Thoracic aorta (tissue), 2 donors: Measurements from ENCODE around the gene GNAT3. TPM values are rescaled to one million over a fixed set of nuclear protein-coding genes. Genes with fewer than 3 reads are reported as not detected.

Source experiments
- ATAC-seq: fragments of 150-250 bp; one replicate; pipeline ENCODE4 v1.8.0; 2017; ENCODE audit warnings: low read depth; ENCODE audit not compliant: insufficient number of reproducible peaks, low FRiP score
- DNase-seq: peaks from one replicate; pipeline ENCODE4 v3.0.0-alpha.2; 2020; ENCODE audit warnings: low spot score
- H3K27ac ChIP-seq, 2 donors: fragments of 200-600 bp; sonication (generic); 1 replicate in 1 of 2; 2 replicates in 1 of 2; pipeline ENCODE4 v1.5.1; 2016; ENCODE audit warnings: mild to moderate bottlenecking in 2 of 2, moderate library complexity in 2 of 2
- H3K27me3 ChIP-seq: fragments of 200-600 bp; sonication (generic); replicated peaks from 2 replicates; pipeline ENCODE4 v1.6.0; 2016; ENCODE audit warnings: mild to moderate bottlenecking; ENCODE audit not compliant: insufficient read depth
- H3K36me3 ChIP-seq: fragments of 200-600 bp; sonication (generic); one replicate; pipeline ENCODE4 v1.5.1; 2016
- H3K4me1 ChIP-seq, 2 donors: fragments of 200-600 bp; sonication (generic); 1 replicate in 1 of 2; 2 replicates in 1 of 2; pipeline versions ENCODE4 v1.5.1 to v1.6.0; 2016; ENCODE audit warnings: low read depth in 2 of 2, mild to moderate bottlenecking in 1 of 2; ENCODE audit not compliant: control insufficient read depth in 1 of 2
- H3K4me3 ChIP-seq: fragments of 200-600 bp; sonication (generic); 2 replicates; pipeline ENCODE4 v1.5.1; 2016; ENCODE audit warnings: mild to moderate bottlenecking
- H3K9me3 ChIP-seq: fragments of 200-600 bp; sonication (generic); 2 replicates; pipeline ENCODE4 v1.5.1; 2016
- total RNA-seq, 2 donors: library from RNA; depleted of rRNA; stranded (reverse); fragments of >200 nt; gene quantifications; one replicate each; pipeline versions ENCODE4 v1.1.0 to v1.2.3, GENCODE V29; 2016
- TF ChIP-seq, protein P1 (sequence below): fragments of 200-600 bp; sonication (generic); IDR thresholded peaks from one replicate; pipeline ENCODE4 v1.5.1; 2019; ENCODE audit warnings: antibody characterized with exemption

The GNAT3 gene
- total RNA-seq, 2 donors from 2014 or later, result not detected

DNA sequence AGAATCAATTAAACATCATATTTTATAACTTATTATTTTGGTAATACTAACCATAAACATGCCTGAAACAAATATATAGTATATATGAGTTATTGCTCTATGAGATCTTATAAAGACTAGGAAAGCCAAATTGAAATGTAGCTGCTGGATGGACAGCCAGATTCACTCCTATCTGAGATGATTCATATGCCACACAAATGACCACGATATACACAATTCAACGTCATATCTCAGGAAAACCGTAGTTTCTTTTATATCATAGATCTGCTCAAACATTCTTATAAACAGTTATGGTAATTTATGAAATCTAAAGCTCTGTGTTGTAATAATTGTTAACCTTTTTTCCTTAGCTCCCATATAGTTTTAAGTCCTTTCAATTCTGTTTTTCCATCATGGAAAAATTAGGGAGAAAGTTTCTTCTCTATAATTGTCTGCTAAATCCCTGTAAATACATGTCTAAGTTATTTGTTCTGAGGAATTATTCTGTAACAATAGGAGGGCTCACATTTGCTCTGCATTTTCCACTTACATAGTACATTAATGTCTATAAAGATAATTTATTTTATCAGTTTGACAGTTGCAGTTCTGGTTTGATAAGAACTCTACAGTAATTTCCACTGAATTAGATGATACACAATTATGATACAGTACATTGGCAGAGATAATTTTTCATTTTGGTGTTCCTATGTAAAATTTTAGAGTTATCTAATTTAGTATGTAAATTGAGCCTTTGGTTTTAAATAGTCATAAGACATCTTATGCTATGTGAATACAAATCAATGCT, 42.7 kb downstream of the GNAT3 start:
- no peaks in the 10 kb centered on the region for H3K36me3 ChIP-seq
- TF ChIP-seq, protein P1, sequence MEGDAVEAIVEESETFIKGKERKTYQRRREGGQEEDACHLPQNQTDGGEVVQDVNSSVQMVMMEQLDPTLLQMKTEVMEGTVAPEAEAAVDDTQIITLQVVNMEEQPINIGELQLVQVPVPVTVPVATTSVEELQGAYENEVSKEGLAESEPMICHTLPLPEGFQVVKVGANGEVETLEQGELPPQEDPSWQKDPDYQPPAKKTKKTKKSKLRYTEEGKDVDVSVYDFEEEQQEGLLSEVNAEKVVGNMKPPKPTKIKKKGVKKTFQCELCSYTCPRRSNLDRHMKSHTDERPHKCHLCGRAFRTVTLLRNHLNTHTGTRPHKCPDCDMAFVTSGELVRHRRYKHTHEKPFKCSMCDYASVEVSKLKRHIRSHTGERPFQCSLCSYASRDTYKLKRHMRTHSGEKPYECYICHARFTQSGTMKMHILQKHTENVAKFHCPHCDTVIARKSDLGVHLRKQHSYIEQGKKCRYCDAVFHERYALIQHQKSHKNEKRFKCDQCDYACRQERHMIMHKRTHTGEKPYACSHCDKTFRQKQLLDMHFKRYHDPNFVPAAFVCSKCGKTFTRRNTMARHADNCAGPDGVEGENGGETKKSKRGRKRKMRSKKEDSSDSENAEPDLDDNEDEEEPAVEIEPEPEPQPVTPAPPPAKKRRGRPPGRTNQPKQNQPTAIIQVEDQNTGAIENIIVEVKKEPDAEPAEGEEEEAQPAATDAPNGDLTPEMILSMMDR, result no peak
- H3K4me1 ChIP-seq, result no peaks in the 10 kb centered on the region
- no peak overlapping the region for H3K27ac ChIP-seq
- ATAC-seq (no peak), DNase-seq (no peak)
- H3K9me3 ChIP-seq, result no peaks in the 10 kb centered on the region
- H3K4me3 ChIP-seq, result no peak overlapping the region
- no peaks in the 10 kb centered on the region for H3K27me3 ChIP-seq

DNA sequence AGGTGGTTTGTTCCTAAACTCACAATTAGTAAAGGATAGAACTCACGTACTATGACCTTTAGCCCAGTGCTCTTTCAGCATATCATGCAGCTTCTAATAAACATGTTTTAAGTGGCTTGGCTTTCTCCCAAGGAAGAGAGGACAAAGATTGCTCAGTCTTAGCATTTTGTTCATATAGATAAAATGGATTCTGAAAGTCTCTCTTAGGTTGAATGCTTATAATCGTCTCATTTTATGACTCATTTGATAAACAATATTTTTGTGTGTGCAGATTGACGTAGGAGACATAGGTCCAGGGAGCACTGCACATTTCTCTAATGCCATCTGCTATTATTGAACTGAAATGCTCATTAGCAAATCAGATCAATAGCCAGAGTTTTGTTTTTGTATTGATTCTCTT, 44.8 kb downstream of the GNAT3 start:
- H3K27me3 ChIP-seq, result no peaks in the 10 kb centered on the region
- no peak overlapping the region for H3K27ac ChIP-seq
- no peak for DNase-seq
- H3K9me3 ChIP-seq, result no peaks in the 10 kb centered on the region
- no peaks in the 10 kb centered on the region for H3K4me1 ChIP-seq
- H3K4me3 ChIP-seq, result no peak overlapping the region
- no peaks in the 10 kb centered on the region for H3K36me3 ChIP-seq
- no peak for ATAC-seq
- TF ChIP-seq, protein P1, result no peak

DNA sequence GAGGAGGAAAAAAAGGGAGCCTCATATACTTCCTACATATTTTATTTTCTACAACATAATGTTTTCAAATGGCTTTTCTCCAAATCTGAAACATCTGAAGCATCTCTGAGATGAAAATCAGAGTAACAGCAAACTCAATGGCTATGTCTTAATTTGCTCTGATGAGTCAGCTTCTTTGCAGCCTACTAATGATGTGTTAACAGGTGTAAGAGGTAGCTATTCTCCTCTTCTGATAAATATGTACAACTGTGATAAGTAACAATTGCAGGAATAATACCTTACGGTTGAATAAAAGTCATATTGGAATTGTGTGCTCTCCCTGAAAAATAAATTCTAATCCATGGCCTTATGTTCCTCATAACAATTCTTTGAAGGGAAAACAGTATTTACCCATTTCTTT, 45.2 kb downstream of the GNAT3 start:
- H3K4me1 ChIP-seq, result no peaks in the 10 kb centered on the region

DNA sequence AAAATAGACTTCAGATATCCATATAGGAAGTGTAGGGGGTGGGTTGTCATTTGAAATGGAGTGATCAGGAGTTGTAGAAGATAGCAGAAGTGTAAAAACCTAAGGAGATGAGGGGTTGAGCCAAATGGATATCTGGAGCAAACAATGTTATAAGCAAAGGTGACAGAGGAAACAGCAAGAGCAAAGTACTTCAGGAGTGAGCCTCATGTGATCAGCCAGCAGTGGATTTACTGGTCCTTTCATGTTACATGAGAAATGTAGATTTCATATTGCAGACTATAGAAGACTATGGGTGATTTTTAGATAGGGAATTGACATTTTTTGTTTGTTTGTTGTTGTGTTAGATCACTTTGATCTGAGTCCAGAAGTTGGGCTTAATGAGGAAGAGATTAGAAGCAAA, 47.7 kb downstream of the GNAT3 start:
- TF ChIP-seq, protein P1, result no peak
- DNase-seq, result no peak
- H3K4me1 ChIP-seq, result no peaks in the 10 kb centered on the region
- H3K36me3 ChIP-seq, result no peaks in the 10 kb centered on the region
- no peak overlapping the region for H3K27ac ChIP-seq
- no peak for ATAC-seq
- no peaks in the 10 kb centered on the region for H3K9me3 ChIP-seq
- H3K4me3 ChIP-seq, result no peak overlapping the region
- no peaks in the 10 kb centered on the region for H3K27me3 ChIP-seq

More for the DNA sequence above, 45.2 kb downstream of the GNAT3 start:
- DNase-seq (no peak), ATAC-seq (no peak)
- Histone ChIP-seq H3K9me3 (no peaks in the 10 kb centered on the region), H3K4me3 (no peak overlapping the region), H3K27ac (no peak overlapping the region), H3K27me3 (no peaks in the 10 kb centered on the region), H3K36me3 (no peaks in the 10 kb centered on the region)
- TF ChIP-seq, protein P1, result no peak

DNA sequence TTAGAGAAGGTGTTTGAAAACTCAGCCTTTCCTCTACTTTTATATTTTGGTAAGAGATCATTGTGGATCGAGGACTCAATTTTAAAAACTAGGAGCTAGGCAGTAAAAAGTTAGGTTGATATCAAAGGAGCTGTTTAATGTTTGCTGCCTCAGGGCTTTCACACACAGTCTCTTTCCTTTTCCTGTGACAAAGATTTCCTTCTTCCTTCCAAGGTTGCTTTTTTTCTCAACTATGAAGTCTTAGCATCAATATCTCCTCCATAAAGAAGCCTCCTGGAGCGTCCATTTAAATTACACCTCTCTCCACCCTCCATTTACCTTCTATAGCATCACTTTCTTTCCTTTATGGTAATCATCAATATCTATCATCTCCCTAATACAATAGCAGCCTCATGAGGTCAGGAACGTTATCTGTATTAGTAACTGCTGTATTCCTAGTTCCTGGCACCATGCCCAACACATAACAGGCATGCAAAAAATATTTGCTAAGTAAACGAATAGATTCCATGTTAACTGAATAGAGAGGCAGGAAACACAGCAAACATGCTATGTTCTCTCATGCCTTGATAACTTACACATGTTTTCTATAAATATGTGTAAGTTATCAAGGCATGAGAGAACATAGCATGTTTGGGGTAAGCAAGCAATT, 48.5 kb downstream of the GNAT3 start:
- Histone ChIP-seq H3K9me3 (no peaks in the 10 kb centered on the region), H3K27me3 (no peaks in the 10 kb centered on the region), H3K36me3 (no peaks in the 10 kb centered on the region), H3K4me3 (no peak overlapping the region), H3K4me1 (no peaks in the 10 kb centered on the region), H3K27ac (no peak overlapping the region)
- no peak for DNase-seq
- no peak for ATAC-seq
- TF ChIP-seq, protein P1, result no peak
